ENCODE data around the gene FOSB. TPM values are rescaled to one million over a fixed set of nuclear protein-coding genes. Genes with fewer than 3 reads are reported as not detected.

The FOSB gene
- total and polyA plus RNA-seq, 9 of the 15 experiments (the other 6 are each of a cell fraction or from before 2014, with no cell fraction given), result 0.11 to 2.7 (median 0.73) TPM

DNA sequence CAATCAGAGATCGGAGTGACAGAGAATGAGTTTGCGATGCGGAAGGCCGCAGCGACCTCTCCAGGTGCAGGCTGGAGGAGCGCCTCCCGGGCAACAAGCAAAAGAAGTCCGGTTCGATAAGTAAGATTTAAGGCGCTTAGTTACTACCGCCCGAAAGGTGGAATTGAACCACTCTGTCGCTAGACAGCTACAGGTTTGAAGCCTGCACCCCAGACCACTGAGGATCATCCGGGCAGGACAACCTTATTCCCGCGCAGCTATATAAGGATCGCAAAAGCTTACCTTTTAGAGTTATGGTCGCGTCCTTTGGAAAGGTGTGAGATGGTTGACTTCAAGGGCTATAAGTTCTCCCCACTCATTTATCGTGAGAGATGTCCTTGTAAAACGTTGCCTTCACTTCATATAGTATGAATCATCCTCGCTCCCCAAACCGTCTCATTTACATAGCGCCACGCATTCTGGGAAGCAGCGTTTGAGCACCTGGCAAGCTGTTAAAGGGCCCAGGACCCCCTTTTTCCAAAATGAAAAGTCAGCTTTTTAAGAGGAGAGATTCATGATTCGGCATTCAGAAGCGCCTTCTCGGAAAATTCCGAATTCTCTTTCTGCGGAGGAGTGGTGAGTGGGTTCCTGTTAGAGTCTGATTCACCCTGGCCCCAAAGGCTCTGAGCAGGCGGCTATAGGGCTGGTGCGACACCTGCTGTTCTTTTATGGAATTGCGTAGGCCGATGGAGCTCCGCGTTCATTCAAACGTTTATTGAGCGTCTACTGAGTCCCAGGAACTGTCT, 10.8 kb downstream of the FOSB start (continued):
- TF ChIP-seq, protein P1, sequence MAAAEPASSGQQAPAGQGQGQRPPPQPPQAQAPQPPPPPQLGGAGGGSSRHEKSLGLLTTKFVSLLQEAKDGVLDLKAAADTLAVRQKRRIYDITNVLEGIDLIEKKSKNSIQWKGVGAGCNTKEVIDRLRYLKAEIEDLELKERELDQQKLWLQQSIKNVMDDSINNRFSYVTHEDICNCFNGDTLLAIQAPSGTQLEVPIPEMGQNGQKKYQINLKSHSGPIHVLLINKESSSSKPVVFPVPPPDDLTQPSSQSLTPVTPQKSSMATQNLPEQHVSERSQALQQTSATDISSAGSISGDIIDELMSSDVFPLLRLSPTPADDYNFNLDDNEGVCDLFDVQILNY (CRISPR knock-in tag; IDR thresholded peaks at IDR 0.05), result no peak
- peak; percentile 51; the same call in 1 of the 2 replicates for TF ChIP-seq ATF3 (IDR thresholded peaks at IDR 0.05)
- no peak; the same call in 1 of the 2 replicates for TF ChIP-seq ATF3 (CRISPR knock-in tag; conservative IDR thresholded peaks at IDR 0.05)
- peak; percentile 20; the same call in 1 of the 2 replicates for TF ChIP-seq NFE2 (IDR thresholded peaks at IDR 0.05; ENCODE audit: low read depth)
- peak; percentile 15; the same call in 1 of the 2 replicates for TF ChIP-seq ZNF511 (CRISPR knock-in tag; IDR thresholded peaks at IDR 0.05)
- TF ChIP-seq ZNF707 (CRISPR knock-in tag; conservative IDR thresholded peaks at IDR 0.05), result no peak
- no peak for TF ChIP-seq CEBPB (tag; IDR thresholded peaks at IDR 0.05)
- TF ChIP-seq ZNF436 (CRISPR knock-in tag; IDR thresholded peaks at IDR 0.05), result no peak
- no peak for TF ChIP-seq TAF1 (IDR thresholded peaks at IDR 0.05; ENCODE audit: control insufficient read depth, extremely low read depth, insufficient read depth, low read length, severe bottlenecking)
- no peak for TF ChIP-seq ZNF124 (CRISPR knock-in tag; IDR thresholded peaks at IDR 0.05)
- no peak for TF ChIP-seq FOXJ3 (CRISPR knock-in tag; IDR thresholded peaks at IDR 0.05)
- TF ChIP-seq NBN (IDR thresholded peaks at IDR 0.05; ENCODE audit: low read depth), result peak; percentile 66
- no peak for TF ChIP-seq NCOA2 (IDR thresholded peaks at IDR 0.05; ENCODE audit: partially characterized antibody in 2 of 2)
- TF ChIP-seq MCM3 (IDR thresholded peaks at IDR 0.05), result no peak
- peak; percentile 44 for TF ChIP-seq CXXC5 (CRISPR knock-in tag; IDR thresholded peaks at IDR 0.05)
- TF ChIP-seq KAT7 (CRISPR knock-in tag; IDR thresholded peaks at IDR 0.05; ENCODE audit: borderline replicate concordance), result no peak
- TF ChIP-seq, protein P2, sequence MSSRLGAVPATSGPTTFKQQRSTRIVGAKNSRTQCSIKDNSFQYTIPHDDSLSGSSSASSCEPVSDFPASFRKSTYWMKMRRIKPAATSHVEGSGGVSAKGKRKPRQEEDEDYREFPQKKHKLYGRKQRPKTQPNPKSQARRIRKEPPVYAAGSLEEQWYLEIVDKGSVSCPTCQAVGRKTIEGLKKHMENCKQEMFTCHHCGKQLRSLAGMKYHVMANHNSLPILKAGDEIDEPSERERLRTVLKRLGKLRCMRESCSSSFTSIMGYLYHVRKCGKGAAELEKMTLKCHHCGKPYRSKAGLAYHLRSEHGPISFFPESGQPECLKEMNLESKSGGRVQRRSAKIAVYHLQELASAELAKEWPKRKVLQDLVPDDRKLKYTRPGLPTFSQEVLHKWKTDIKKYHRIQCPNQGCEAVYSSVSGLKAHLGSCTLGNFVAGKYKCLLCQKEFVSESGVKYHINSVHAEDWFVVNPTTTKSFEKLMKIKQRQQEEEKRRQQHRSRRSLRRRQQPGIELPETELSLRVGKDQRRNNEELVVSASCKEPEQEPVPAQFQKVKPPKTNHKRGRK (tag; IDR thresholded peaks at IDR 0.05), result no peak
- no peak for TF ChIP-seq NR2C1 (IDR thresholded peaks at IDR 0.05)
- TF ChIP-seq NR2C1 (tag; IDR thresholded peaks at IDR 0.05), result no peak
- TF ChIP-seq ZFP30 (CRISPR knock-in tag; IDR thresholded peaks at IDR 0.05; ENCODE audit: borderline replicate concordance), result no peak
- TF ChIP-seq CREBBP (IDR thresholded peaks at IDR 0.05; ENCODE audit: low read depth, low read length), result no peak
- no peak for TF ChIP-seq MTF1 (CRISPR knock-in tag; IDR thresholded peaks at IDR 0.05; ENCODE audit: borderline replicate concordance)
- TF ChIP-seq GTF2A2 (tag; IDR thresholded peaks at IDR 0.05), result no peak
- no peak for TF ChIP-seq YBX1 (IDR thresholded peaks at IDR 0.05)
- no peak for TF ChIP-seq IFI16 (CRISPR knock-in tag; IDR thresholded peaks at IDR 0.05)
- TF ChIP-seq PCBP2 (IDR thresholded peaks at IDR 0.05; ENCODE audit: low read depth, low read length, poor library complexity, severe bottlenecking), result no peak
- no peak for TF ChIP-seq ZNF75A (CRISPR knock-in tag; IDR thresholded peaks at IDR 0.05)
